HG03354 (cell line): ENCODE measurements around the gene CCDC106.

ENCODE experiments used
- ATAC-seq: cut with Tn5 transposase; IDR thresholded peaks from one replicate; pipeline ENCODE4 v1.9.1; 2021; ENCODE audit warnings: mild to moderate bottlenecking; ENCODE audit not compliant: unreplicated experiment, poor library complexity, severe bottlenecking

The CCDC106 gene

GRCh38 chr19:55677572-55678028, 29.6 kb downstream of the CCDC106 start:
- ATAC-seq: no peak

- ATAC-seq: peak; percentile 73
Measured at GRCh38 chr19:55678121-55678671, 30.2 kb downstream of the CCDC106 start.

- no peak for ATAC-seq
Measured at GRCh38 chr19:55679343-55680257, 31.6 kb downstream of the CCDC106 start.

GRCh38 chr19:55680339-55681130, 32.5 kb downstream of the CCDC106 start:
- no peak for ATAC-seq

GRCh38 chr19:55681131-55682092, 33.4 kb downstream of the CCDC106 start:
- ATAC-seq: no peak

- ATAC-seq: no peak
Measured at GRCh38 chr19:55683449-55684261, 35.6 kb downstream of the CCDC106 start.

GRCh38 chr19:55684946-55685681, 37.1 kb downstream of the CCDC106 start:
- ATAC-seq: no peak

GRCh38 chr19:55685776-55686175, 37.8 kb downstream of the CCDC106 start:
- no peak for ATAC-seq

- no peak for ATAC-seq
Measured at GRCh38 chr19:55686311-55687050, 38.5 kb downstream of the CCDC106 start.

- ATAC-seq: no peak
Measured at GRCh38 chr19:55687281-55688201, 39.5 kb downstream of the CCDC106 start.

- no peak for ATAC-seq
Measured at GRCh38 chr19:55688422-55689218, 40.6 kb downstream of the CCDC106 start.

- ATAC-seq: no peak
Measured at GRCh38 chr19:55689411-55690108, 41.5 kb downstream of the CCDC106 start.

GRCh38 chr19:55690109-55690768, 42.2 kb downstream of the CCDC106 start:
- no peak for ATAC-seq

GRCh38 chr19:55690769-55691545, 42.9 kb downstream of the CCDC106 start:
- ATAC-seq: no peak
